Ascending aorta (tissue), 2 donors: ENCODE measurements around the gene TMPRSS6. TPM values are rescaled to one million over a fixed set of nuclear protein-coding genes. Genes with fewer than 3 reads are reported as not detected.

Source experiments
- DNase-seq, 2 donors: peaks; one replicate each; pipeline ENCODE4 v3.0.0-alpha.2; 2019; ENCODE audit warnings: low spot score in 2 of 2
- H3K27ac ChIP-seq, 2 donors: fragments of 200-600 bp; sonication (generic); one replicate each; pipeline ENCODE4 v1.5.1; 2016 to 2017; ENCODE audit warnings: mild to moderate bottlenecking in 1 of 2
- H3K27me3 ChIP-seq: fragments of 200-600 bp; sonication (generic); one replicate; pipeline ENCODE4 v1.5.1; 2017
- H3K36me3 ChIP-seq, 2 donors: fragments of 200-600 bp; sonication (generic); one replicate each; pipeline ENCODE4 v1.5.1; 2016
- H3K4me1 ChIP-seq, 2 donors: fragments of 200-600 bp; sonication (generic); one replicate each; pipeline ENCODE4 v1.5.1; 2016 to 2017; ENCODE audit warnings: mild to moderate bottlenecking in 1 of 2
- H3K4me3 ChIP-seq, 2 donors: fragments of 200-600 bp; sonication (generic); one replicate each; pipeline ENCODE4 v1.5.1; 2016 to 2017; ENCODE audit warnings: mild to moderate bottlenecking in 1 of 2
- H3K9me3 ChIP-seq, 2 donors: fragments of 200-600 bp; sonication (generic); one replicate each; pipeline ENCODE4 v1.5.1; 2016
- intact Hi-C: fragments of 100-400 bp; cut with DNase I; formaldehyde crosslinking; loops from one replicate; pipeline ENCODE4 v1.15.1; 2023
- total RNA-seq: library from RNA; depleted of rRNA; stranded (reverse); fragments of >200 nt; gene quantifications from one replicate; pipeline ENCODE4 v1.1.0, GENCODE V29; 2016
- TF ChIP-seq, protein P1 (sequence below), 3 experiments: fragments of 200-600 bp in 2 of 3; fragments of 450-650 bp in 1 of 3; sonication (generic) in 2 of 3; IDR thresholded peaks; one replicate each; pipeline ENCODE4 v1.5.1; 2016 to 2019; ENCODE audit warnings: antibody characterized with exemption in 3 of 3, mild to moderate bottlenecking in 1 of 3, moderate library complexity in 1 of 3

The TMPRSS6 gene
- total RNA-seq, 1 donor from 2014 or later: not detected

DNA sequence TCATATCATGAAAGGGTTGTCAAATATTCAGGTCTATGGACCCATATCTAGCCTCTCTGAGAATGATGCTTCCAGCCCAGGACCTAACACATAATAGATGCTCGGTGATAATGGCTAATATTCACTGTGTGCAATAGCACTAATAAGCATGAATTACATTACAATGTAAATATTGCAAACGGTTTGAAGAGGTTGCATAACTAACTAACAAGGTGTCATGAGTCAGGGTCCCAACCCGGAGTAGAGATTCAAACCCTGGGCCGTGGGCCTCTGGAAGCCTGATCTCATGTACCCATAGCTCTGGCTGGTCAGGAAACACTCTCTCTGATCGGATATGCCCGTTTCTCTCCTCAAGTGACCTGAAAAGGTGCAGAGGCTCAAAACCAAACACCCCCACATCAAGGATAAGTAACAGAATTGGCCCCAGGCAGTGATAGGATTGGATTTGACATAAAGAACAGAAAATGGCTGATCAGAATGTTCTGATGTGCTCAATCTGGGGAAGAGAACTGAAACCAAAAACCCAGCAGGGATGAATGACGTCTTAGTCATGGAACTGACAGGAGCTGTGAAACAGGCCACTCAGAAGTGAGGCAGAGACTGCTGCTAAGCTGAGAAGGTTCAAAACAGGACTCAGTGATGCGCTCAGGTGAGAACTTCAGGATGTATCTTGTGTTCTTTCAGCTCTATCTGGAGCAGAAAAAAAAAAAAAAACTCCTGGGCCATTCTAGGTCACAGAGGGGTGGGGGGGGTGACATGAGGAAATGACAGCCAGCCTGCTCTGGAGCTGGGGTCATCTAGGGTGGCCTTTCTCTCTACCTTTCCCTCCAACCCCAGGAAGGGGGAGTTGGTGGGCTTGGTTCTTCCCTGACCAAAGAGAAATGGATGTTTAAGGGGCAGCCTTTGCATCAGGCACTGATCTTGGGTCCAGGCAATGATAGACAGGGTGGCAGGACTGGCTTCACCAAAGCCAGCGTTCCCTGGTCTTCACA, 64.6 kb downstream of the TMPRSS6 start:
- no peak for DNase-seq
- Histone ChIP-seq H3K27ac (no peak overlapping the region), H3K4me1 (no peaks in the 10 kb centered on the region), H3K4me3 (no peak overlapping the region), H3K27me3 (no peaks in the 10 kb centered on the region), H3K9me3 (no peaks in the 10 kb centered on the region), H3K36me3 (no peaks in the 10 kb centered on the region)
- intact Hi-C loops: no loop called here
- TF ChIP-seq, protein P1, sequence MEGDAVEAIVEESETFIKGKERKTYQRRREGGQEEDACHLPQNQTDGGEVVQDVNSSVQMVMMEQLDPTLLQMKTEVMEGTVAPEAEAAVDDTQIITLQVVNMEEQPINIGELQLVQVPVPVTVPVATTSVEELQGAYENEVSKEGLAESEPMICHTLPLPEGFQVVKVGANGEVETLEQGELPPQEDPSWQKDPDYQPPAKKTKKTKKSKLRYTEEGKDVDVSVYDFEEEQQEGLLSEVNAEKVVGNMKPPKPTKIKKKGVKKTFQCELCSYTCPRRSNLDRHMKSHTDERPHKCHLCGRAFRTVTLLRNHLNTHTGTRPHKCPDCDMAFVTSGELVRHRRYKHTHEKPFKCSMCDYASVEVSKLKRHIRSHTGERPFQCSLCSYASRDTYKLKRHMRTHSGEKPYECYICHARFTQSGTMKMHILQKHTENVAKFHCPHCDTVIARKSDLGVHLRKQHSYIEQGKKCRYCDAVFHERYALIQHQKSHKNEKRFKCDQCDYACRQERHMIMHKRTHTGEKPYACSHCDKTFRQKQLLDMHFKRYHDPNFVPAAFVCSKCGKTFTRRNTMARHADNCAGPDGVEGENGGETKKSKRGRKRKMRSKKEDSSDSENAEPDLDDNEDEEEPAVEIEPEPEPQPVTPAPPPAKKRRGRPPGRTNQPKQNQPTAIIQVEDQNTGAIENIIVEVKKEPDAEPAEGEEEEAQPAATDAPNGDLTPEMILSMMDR (IDR thresholded peaks at IDR 0.05): no peak

DNA sequence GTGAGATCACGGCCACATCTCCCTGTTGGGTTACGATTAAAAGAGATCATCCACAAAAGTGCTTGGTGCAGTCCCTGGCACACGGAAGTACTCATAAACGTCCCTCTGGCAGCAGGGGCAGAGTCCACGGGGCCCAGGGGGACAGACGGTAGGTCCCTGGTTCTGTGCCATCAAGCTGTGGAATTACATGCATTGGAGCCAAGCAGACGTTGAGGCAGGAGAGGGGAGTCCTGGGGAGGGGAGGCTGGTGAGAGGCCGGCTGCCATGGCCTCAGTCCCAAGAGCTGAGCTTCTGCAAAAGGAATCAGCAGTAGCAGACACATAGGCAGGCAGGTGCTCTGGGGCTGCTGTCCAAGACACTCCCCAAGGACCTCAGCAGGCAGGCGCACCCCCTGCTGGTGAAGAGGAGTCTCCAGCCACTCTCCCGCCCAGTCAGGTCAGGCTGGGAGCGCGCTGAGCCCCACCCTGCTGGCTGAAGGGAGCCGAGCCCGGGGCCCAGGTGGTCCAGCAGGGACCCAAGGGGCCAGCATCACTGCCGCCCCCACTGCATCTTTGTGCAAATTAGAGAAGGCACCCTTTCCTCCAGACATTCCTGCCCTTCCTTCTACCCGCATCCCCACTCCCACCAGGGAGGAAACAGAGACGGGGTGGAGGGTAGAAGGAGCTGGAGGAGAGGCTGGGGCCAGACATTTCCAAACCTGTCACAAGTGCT, 65.5 kb downstream of the TMPRSS6 start:
- no peak for DNase-seq
- H3K4me1 ChIP-seq: no peaks in the 10 kb centered on the region
- no peak overlapping the region for H3K4me3 ChIP-seq
- no peaks in the 10 kb centered on the region for H3K36me3 ChIP-seq
- H3K27me3 ChIP-seq: no peaks in the 10 kb centered on the region
- TF ChIP-seq, protein P1 (IDR thresholded peaks at IDR 0.05): peak in 1 of 3 experiments; percentile 27
- H3K9me3 ChIP-seq: no peaks in the 10 kb centered on the region
- no peak overlapping the region for H3K27ac ChIP-seq
- intact Hi-C loops: no loop called here

DNA sequence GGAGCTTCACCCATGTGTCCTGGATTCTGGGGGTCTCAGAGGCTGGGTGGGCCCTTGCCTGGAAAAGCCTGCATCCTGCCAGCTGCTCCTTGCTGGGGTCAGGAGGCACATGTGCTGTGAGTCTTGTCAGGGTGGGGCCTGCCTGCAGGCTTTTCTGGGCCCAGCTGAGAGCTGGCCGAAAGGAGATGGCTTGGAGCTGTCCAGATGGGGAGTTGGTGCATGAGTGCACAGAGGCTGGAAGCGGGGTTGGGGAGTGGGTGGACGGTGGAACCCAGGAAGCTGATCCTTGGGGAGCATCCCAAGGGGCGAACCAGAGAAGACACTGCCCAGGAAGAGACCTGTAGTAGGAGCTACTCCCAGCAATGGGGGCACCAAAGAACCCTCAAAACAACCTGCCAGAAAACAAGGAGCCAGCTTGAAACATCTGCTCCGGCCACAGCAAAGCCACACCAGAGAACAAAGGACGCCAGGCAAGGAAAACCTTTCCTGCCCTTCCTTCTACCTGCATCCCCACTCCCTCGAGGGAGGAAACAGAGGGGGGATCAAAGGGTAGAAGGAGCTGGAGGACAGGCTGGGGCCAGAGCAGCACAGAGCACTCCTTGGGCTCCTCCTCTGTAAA, 66.2 kb downstream of the TMPRSS6 start:
- no peak overlapping the region for H3K4me3 ChIP-seq
- intact Hi-C loops: no loop called here
- H3K9me3 ChIP-seq: no peaks in the 10 kb centered on the region
- DNase-seq: no peak
- no peak overlapping the region for H3K27ac ChIP-seq
- H3K4me1 ChIP-seq: no peaks in the 10 kb centered on the region
- TF ChIP-seq, protein P1 (IDR thresholded peaks at IDR 0.05): no peak
- H3K36me3 ChIP-seq: no peaks in the 10 kb centered on the region
- no peaks in the 10 kb centered on the region for H3K27me3 ChIP-seq

DNA sequence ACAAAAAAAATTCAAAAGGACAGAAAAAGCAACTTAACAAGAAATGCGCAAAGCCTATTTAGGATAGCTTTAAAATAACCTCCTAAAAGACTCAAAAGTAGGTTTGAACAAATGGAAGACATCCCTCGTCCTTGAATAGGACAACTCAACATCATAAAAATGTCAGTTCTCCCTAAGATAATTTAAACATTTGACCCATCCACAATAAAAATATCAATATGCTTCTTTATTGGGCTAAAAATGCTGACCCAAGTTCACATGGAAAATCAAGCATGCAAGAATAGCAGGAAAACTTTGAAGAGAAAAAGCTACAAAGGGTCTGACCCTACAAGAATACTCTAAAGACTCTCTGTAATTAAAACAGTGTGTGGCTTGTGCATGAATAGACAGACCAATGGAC, 70.0 kb downstream of the TMPRSS6 start:
- Histone ChIP-seq H3K4me1 (no peaks in the 10 kb centered on the region), H3K4me3 (no peak overlapping the region), H3K27me3 (no peaks in the 10 kb centered on the region), H3K27ac (no peak overlapping the region), H3K36me3 (no peaks in the 10 kb centered on the region), H3K9me3 (no peaks in the 10 kb centered on the region)
- DNase-seq: no peak
- TF ChIP-seq, protein P1 (IDR thresholded peaks at IDR 0.05): no peak
- intact Hi-C loops: no loop called here

DNA sequence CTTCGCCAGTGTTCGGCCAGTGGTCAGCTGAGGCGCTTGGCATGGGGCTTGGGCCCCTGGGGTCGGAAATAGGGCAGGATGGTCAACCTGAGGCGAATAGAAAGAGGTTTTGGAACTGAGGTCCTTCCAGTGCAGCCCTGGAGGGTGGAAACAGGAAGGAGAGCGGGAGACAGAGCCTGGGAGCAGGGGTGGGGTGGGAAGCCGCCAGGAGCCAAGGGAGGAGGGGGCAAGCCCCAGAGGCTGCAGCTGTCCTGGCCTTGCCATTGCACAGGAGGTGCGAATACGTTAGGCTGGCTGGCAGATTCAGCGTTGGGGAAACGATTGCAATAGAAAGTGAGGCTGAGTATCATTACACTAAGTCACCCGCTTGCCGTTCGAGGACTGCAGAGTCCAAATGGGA, 71.8 kb downstream of the TMPRSS6 start:
- H3K4me3 ChIP-seq: no peak overlapping the region
- no peaks in the 10 kb centered on the region for H3K36me3 ChIP-seq
- no peaks in the 10 kb centered on the region for H3K4me1 ChIP-seq
- H3K27ac ChIP-seq: no peak overlapping the region
- DNase-seq: no peak
- H3K9me3 ChIP-seq: no peaks in the 10 kb centered on the region
- TF ChIP-seq, protein P1 (IDR thresholded peaks at IDR 0.05): no peak
- no peaks in the 10 kb centered on the region for H3K27me3 ChIP-seq
- intact Hi-C loops: no loop called here
